HG02610 (cell line): ENCODE measurements around the gene DYNLT1.
A peak's percentile ranks its signal among the peaks of the same experiment; 100 is the strongest.
"Not testable (repeated sequence)": the region's sequence is repeated elsewhere in the genome, so short reads cannot be mapped to it uniquely, and the experiment has no call there.

Experiments
- ATAC-seq: cut with Tn5 transposase; IDR thresholded peaks from one replicate; pipeline ENCODE4 v1.9.1; 2021; ENCODE audit warnings: mild to moderate bottlenecking, moderate library complexity; ENCODE audit not compliant: unreplicated experiment

Gene DYNLT1

GRCh38 chr6:158663625-158664165, 19.2 kb upstream of the DYNLT1 start:
- ATAC-seq = no peak

- no peak for ATAC-seq
These were observed 18.5 kb upstream of the DYNLT1 start for GRCh38 chr6:158662954-158663624.

- no peak for ATAC-seq
These were observed 18.0 kb upstream of the DYNLT1 start for GRCh38 chr6:158662607-158662953.

GRCh38 chr6:158661156-158661685, 16.7 kb upstream of the DYNLT1 start:
- no peak for ATAC-seq

DNA sequence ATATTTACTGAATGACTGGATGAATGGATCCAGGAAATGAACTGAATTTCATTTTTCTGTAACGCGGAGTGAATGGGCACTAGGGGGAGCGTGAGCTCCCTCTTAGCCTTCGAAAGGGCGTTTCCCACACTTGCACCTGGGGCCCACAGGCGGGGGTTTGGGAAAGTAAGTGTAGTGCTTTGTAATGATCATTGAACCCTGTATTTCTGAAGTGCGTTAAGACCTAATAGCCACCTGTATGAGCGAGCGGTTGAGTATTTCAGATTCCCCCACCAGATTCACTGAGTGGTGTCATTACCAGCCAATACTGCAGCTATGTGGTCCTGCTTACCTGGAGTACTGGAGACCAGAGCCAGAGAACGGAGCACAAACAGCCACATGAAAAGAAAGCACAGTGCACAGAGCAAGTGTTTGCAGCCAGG, 15.8 kb upstream of the DYNLT1 start:
- ATAC-seq = no peak

DNA sequence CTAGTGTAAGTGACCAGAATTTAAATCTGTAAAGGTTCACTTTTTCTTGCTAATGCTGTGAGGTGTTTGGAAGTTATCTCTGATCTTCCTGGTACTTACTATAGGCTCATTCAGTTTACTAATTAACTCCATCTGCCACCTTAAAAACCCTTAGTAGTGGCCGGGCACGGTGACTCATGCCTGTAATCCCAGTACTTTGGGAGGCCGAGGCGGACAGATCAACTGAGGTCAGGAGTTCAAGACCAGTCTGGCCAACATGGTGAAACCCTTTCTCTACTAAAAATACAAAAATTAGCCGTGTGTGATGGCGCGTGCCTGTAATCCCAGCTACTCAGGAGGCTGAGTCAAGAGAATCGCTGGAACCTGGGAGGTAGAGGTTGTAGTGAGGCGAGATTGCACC, 12.4 kb upstream of the DYNLT1 start:
- ATAC-seq = not testable (repeated sequence)

DNA sequence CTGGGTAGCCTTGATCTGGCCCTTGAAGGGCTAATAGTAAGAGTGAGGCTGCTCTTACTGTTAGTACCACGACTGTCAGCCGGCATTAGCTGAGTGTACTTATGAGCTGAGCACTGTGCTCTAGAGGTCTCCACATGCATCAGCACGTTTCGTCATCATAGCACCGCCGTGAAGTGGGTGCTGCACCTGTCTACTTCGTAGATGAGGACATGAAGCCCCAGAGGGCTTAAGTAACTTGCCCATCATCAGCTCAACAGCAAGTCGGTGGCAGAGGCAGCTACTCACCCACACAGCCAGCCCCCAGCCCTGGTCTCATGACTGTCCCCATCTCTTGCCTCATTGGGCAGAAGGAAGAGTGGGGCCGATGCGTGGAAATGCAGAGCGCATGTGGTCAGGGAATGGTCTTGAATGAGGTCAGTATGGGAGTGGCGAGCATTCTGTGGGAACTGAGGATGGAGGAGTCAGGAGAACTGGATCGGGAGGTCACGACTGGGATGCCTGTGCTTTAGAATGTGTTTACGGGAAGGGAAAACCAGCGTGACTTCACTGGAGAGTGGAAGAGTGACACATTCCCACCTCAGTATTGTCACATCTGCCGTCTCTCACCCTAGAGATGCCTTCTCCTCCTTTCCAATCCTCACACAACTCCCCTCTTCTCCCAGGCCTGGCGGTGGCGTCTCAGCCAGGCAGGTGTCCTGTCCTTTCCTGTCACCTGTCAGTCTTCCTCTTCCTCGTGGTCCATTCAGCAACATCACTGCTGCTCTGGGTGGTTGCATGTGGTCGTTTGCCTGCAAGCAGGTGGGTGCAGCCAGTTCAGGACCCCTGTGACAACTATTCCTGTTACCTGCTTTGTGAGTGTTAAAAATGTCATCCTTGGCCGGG, 11.3 kb upstream of the DYNLT1 start:
- ATAC-seq = no peak

DNA sequence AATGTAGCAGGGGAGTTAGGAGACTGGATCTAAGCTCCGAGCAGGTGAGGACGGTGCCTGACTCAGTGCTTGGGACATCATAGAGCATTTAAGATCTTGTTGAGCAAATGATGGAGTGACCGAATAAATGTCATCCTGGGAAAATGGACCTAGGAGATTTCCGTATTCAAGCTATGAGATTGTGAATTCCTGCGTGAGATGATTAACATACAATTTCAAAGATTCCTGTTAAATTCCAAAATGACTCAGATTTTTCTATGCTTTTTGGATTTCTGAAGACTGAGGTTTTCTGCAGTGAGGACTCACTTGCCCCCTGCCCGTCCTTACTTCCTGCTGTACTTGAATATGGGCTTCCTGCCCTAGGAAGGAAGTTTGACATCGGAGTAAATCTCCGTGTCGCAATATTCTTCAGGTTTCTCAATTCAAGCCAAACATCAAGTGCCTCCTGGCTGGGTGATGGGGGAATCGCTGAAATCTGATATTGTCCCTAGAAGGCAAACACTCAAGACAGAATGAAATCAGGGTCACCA, 10.5 kb upstream of the DYNLT1 start:
- no peak for ATAC-seq

DNA sequence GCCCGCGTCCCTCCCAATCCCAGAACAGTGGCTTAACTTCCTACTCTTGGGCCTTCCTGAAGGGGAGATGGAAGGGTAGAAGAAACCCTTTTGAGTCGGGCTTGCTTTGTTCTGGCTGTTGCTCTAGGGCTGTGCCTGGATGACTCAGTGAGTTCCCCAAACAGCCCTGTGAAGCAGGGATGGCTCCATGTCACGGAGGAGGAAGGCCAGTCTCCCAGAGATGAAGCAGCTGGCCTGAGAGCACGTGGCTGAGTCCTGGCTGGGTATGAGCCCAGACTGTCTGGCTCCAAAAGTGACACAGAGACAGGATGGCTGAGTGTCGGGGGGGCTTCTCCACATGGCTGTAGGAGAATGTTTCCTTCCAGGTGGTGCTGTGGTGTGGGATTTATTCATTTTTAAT, 10.0 kb upstream of the DYNLT1 start:
- ATAC-seq = no peak

DNA sequence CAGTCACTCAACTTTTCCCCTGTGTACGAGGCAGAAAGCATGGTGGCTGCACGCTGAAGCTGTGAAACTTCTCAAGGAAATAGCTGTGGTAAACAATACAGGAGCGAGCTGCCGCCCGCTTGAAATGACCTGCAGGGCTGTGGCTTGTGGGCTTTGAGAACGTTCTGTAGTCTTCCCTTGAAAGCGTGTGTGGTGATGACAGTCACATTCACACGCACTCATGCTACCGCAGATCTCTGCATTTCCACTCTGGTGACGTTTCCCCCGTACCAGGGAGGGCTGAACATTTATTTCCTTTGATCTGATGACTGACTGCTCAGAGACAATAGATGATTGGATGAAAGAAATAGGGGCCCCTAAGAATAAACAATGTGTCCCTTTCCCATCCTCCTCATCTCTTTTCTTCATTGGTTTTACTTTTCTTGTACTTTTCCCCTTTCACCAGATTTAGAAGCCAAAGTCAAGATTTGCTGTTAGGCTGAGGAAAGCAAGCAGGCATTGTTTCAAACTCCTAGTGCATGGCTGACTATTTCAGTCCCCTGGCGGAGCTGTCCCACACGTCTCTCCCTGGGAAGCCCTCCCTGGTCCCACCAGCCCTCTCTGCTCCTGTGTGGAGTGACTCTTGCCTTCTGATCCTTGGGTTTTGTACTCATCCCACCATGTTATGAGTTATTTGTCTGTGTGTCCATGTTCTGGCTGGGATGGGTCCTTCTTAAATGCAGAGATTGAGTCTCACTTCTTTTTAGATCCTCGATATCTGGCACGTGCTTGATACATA, 9.2 kb upstream of the DYNLT1 start:
- peak; percentile 61 for ATAC-seq

DNA sequence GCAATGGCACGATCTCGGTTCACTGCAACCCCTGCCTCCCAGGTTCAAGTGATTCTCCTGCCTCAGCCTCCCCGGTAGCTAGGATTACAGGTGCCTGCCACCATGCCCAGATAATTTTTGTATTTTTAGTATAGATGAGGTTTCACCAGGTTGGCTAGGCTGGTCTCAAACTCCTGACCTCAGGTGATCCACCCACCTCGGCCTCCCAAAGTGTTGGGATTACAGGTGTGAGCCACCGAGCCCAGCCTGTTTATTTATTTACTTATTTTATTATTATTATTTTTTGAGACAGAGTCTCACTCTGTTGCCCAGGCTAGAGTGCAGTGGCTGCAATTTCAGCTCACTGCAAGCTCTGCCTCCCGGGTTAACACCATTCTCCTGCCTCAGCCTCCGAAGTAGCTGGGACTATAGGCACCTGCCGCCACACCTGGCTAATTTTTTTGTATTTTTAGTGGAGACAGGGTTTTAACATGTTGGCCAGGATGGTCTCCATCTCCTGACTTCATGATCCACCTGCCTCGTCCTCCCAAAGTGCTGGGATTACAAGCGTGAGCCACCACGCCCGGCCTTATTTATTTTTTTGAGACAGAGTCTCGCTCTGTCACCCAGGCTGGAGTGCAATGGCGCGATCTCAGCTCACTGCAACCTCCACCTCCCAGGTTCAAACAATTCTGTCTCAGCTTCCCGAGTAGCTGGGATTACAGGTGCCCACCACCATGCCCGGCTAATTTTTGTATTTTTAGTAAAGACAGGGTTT, 7.6 kb upstream of the DYNLT1 start:
- not testable (repeated sequence) for ATAC-seq

DNA sequence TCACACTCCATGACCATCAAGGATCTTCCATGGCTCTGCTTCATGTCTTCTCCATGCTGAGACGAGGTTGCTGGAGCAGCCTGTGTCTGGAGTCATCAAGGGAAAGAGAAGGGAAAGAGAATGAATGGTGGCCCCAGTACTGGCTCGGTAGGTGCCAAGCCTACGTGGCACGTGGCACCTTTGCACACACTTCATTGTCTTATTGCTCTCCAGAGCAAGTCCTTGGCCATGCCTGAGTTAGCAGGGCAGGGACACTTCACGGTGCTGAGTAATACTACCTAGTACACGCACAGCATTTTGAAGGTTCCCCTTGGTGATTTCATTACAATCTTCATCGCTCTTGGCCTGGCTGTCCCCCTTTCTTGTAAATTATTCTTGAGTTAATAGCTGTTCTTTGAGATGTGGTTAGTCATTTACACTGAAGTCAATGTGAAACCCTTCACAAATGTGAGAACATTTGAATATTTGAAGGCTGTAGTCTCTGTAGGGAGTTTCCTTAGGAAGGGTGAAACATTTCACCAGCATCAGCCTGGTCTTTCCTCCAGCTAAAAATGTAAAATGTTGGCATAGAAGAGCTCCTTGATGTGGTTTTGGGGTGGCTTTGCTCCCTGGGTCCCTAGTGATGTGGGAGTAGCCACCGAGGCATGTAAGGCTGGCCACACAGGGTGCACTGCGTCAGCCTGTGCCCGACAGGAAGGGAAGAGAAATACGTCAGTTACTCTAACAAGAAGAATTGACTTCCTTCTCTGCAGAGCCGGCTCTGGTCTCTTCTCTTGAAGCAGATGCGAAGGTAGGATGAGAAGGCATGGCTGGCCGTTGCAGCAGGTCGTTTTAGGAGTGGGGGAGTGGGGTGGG, 5.0 kb upstream of the DYNLT1 start, which contains the start of gene SYTL3:
SYTL3 (plus strand) TSS at position 766 of the 855 bp plus-strand sequence. CDS start 13,215 bp downstream, outside the sequence.
- ATAC-seq = peak; percentile 50

GRCh38 chr6:158648682-158649131, 4.2 kb upstream of the DYNLT1 start:
- ATAC-seq = peak; percentile 27

DNA sequence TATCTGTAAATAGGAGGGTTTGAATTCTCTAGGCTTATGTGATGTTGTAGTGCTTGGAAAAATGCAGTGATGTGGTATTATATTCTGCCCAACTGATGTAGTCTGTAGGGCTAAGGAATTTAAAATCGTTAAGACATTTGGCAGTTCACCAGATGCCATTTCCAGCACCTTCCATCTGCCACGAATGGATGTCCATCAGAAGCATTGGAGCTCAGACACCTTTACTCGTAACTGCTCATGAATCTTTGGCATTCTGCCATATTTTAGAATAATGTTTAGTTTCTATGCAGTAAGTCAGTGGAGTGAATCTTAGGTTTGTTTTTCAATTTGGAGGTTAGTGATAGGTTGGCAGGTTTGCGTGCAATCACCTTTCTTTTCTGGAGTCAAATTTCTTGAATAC, 3.0 kb upstream of the DYNLT1 start:
- ATAC-seq = no peak

- no peak for ATAC-seq
These were observed 1.7 kb upstream of the DYNLT1 start for GRCh38 chr6:158646023-158646910.

GRCh38 chr6:158645064-158646022, 800 bp upstream of the DYNLT1 start:
- no peak for ATAC-seq

DNA sequence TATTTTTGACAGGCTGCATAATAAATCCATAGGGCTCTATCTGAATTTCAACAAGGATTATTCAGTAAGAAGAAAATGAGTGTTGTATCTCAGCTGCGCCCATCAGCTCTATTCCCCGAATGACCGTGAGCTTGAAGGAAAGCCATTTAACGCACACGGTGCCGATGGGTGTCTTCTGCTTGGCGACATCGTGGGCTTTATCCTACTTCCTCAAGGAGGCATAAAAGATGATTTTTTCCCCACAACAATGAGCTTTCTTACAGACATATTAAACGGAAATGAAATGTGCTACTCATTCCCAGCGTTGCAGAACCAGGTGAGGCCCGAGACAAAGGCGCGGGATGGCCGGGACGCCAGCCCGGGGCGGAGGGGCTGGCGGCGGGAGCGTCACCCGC, 710 bp downstream of the DYNLT1 start:
- ATAC-seq = no peak
